Measurements from ENCODE around the gene SUN5. TPM values are rescaled to one million over a fixed set of nuclear protein-coding genes. Genes with fewer than 3 reads are reported as not detected.
"Not testable (repeated sequence)": the region's sequence is repeated elsewhere in the genome, so short reads cannot be mapped to it uniquely, and the experiment has no call there.

SUN5 gene
- total RNA-seq, 1 donor, result not detected

DNA sequence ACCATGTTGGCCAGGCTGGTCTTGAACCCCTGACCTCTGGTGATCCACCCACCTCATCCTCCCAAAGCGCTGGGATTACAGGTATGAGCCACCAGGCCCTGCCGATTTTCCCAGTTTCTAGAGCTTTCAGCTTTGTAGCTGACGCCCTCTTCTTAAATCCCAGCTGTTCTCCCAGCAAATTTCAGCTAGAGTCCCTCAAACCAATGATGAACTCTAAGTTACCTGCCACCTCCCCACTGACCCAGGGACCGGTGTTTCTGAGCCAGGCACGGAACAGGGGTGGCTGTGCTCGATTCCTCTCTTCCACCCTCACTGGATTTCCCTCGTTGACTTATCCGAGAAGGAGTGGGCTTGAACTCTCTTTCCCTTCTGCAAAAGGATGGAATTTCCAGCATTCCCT lies 39.1 kb downstream of the SUN5 start:
- no peaks in the 10 kb centered on the region for H3K79me2 ChIP-seq (ENCODE audit: insufficient read depth, low read length)
- no peaks in the 10 kb centered on the region for H3K9me3 ChIP-seq (ENCODE audit: low read depth, low read length)
- H3K36me3 ChIP-seq (ENCODE audit: insufficient read depth, low read length), result no peaks in the 10 kb centered on the region
- no peak overlapping the region for H3K27ac ChIP-seq (ENCODE audit: low read depth, low read length)
- DNase-seq (ENCODE audit: insufficient read length, low spot score, missing footprints), result no peak
- H3K4me2 ChIP-seq (ENCODE audit: insufficient read depth, low read length), result no peak overlapping the region
- H3K27me3 ChIP-seq (ENCODE audit: insufficient read depth, low read length), result no peaks in the 10 kb centered on the region
- H4K20me1 ChIP-seq (ENCODE audit: insufficient read depth, low read length), result no peaks in the 10 kb centered on the region
- no peak overlapping the region for H3K4me3 ChIP-seq (ENCODE audit: insufficient read depth, low read length)
- no peak for TF ChIP-seq CTCF (IDR thresholded peaks at IDR 0.05; ENCODE audit: extremely low read depth, low read depth, low read length)
- no peak overlapping the region for H2AFZ ChIP-seq (ENCODE audit: low read length)
- H3K4me1 ChIP-seq (ENCODE audit: insufficient read depth, low read length), result peaks cover 5% of the 10 kb centered on the region

GRCh38 chr20:32964575-32964974 lies 39.7 kb downstream of the SUN5 start:
- H3K9me3 ChIP-seq (ENCODE audit: low read depth, low read length), result no peaks in the 10 kb centered on the region
- no peaks in the 10 kb centered on the region for H4K20me1 ChIP-seq (ENCODE audit: insufficient read depth, low read length)
- TF ChIP-seq CTCF (IDR thresholded peaks at IDR 0.05; ENCODE audit: extremely low read depth, low read depth, low read length), result no peak
- H3K27ac ChIP-seq (ENCODE audit: low read depth, low read length), result no peak overlapping the region
- H3K4me2 ChIP-seq (ENCODE audit: insufficient read depth, low read length), result no peak overlapping the region
- no peaks in the 10 kb centered on the region for H3K27me3 ChIP-seq (ENCODE audit: insufficient read depth, low read length)
- no peaks in the 10 kb centered on the region for H3K36me3 ChIP-seq (ENCODE audit: insufficient read depth, low read length)
- DNase-seq (ENCODE audit: insufficient read length, low spot score, missing footprints), result no peak
- peaks cover 5% of the 10 kb centered on the region for H3K4me1 ChIP-seq (ENCODE audit: insufficient read depth, low read length)
- H2AFZ ChIP-seq (ENCODE audit: low read length), result no peak overlapping the region
- H3K4me3 ChIP-seq (ENCODE audit: insufficient read depth, low read length), result no peak overlapping the region
- no peaks in the 10 kb centered on the region for H3K79me2 ChIP-seq (ENCODE audit: insufficient read depth, low read length)

- H3K79me2 ChIP-seq (ENCODE audit: insufficient read depth, low read length), result no peaks in the 10 kb centered on the region
- no peaks in the 10 kb centered on the region for H4K20me1 ChIP-seq (ENCODE audit: insufficient read depth, low read length)
- no peaks in the 10 kb centered on the region for H3K36me3 ChIP-seq (ENCODE audit: insufficient read depth, low read length)
- H3K9me3 ChIP-seq (ENCODE audit: low read depth, low read length), result no peaks in the 10 kb centered on the region
- H3K27ac ChIP-seq (ENCODE audit: low read depth, low read length), result no peak overlapping the region
- TF ChIP-seq CTCF (IDR thresholded peaks at IDR 0.05; ENCODE audit: extremely low read depth, low read depth, low read length), result no peak
- no peaks in the 10 kb centered on the region for H3K27me3 ChIP-seq (ENCODE audit: insufficient read depth, low read length)
- no peak overlapping the region for H2AFZ ChIP-seq (ENCODE audit: low read length)
- no peak overlapping the region for H3K4me3 ChIP-seq (ENCODE audit: insufficient read depth, low read length)
- DNase-seq (ENCODE audit: insufficient read length, low spot score, missing footprints), result no peak
- H3K4me2 ChIP-seq (ENCODE audit: insufficient read depth, low read length), result no peak overlapping the region
- H3K4me1 ChIP-seq (ENCODE audit: insufficient read depth, low read length), result no peaks in the 10 kb centered on the region
Observed at GRCh38 chr20:32963176-32963575, 41.1 kb downstream of the SUN5 start.

- H4K20me1 ChIP-seq (ENCODE audit: insufficient read depth, low read length); H3K9me3 ChIP-seq (ENCODE audit: low read depth, low read length); H3K4me1 ChIP-seq (ENCODE audit: insufficient read depth, low read length); DNase-seq (ENCODE audit: insufficient read length, low spot score, missing footprints); H3K27ac ChIP-seq (ENCODE audit: low read depth, low read length); H3K79me2 ChIP-seq (ENCODE audit: insufficient read depth, low read length); H3K4me3 ChIP-seq (ENCODE audit: insufficient read depth, low read length); H2AFZ ChIP-seq (ENCODE audit: low read length); H3K4me2 ChIP-seq (ENCODE audit: insufficient read depth, low read length); H3K27me3 ChIP-seq (ENCODE audit: insufficient read depth, low read length); H3K36me3 ChIP-seq (ENCODE audit: insufficient read depth, low read length): not testable (repeated sequence)
Observed at GRCh38 chr20:32962646-32963045, 41.6 kb downstream of the SUN5 start.
